WTC11 (cell line): ENCODE measurements around the gene ZDHHC24. TPM values are rescaled to one million over a fixed set of nuclear protein-coding genes. Genes with fewer than 3 reads are reported as not detected.
"Not testable (repeated sequence)": the region's sequence is repeated elsewhere in the genome, so short reads cannot be mapped to it uniquely, and the experiment has no call there.

Experiments
- ATAC-seq: fragments of 200-7000 bp; cut with Tn5 transposase; 2 replicates; pipeline ENCODE4 v1.10.0; 2021; ENCODE audit warnings: mild to moderate bottlenecking, moderate library complexity
- CTCF ChIA-PET: fragments of 300-600 bp; sonication (Branson Sonifier 250); formaldehyde crosslinking; loops from one replicate; lab custom pipeline; 2021; ENCODE audit warnings: antibody characterized with exemption; lab: Charles Lee
- POLR2A ChIA-PET: fragments of 350-600 bp; sonication (Branson Sonifier 250); formaldehyde crosslinking; loops from one replicate; lab custom pipeline; 2021; ENCODE audit warnings: antibody characterized with exemption; lab: Charles Lee
- DNase-seq: peaks from one replicate; pipeline ENCODE4 v3.0.0; 2021; ENCODE audit warnings: low spot score
- H3K27ac Mint-ChIP-seq: 2 replicates; pipeline ENCODE4 v1.8.0; 2021; ENCODE audit warnings: mixed read lengths
- H3K27me3 Mint-ChIP-seq: 2 replicates; pipeline ENCODE4 v1.8.0; 2021; ENCODE audit warnings: low read depth, mild to moderate bottlenecking, moderate library complexity, mixed read lengths
- H3K36me3 Mint-ChIP-seq: 2 replicates; pipeline ENCODE4 v1.8.0; 2021; ENCODE audit warnings: mixed read lengths
- H3K4me1 Mint-ChIP-seq: 2 replicates; pipeline ENCODE4 v1.8.0; 2022; ENCODE audit warnings: mixed read lengths
- H3K4me3 Mint-ChIP-seq: 2 replicates; pipeline ENCODE4 v1.8.0; 2021; ENCODE audit warnings: mild to moderate bottlenecking, moderate library complexity, mixed read lengths
- H3K9me3 Mint-ChIP-seq: 2 replicates; pipeline ENCODE4 v1.8.0; 2021; ENCODE audit warnings: mixed read lengths
- ARID4B ChIP-seq: sonication (generic); formaldehyde crosslinking; IDR thresholded peaks from 2 replicates; pipeline ENCODE4 v1.8.0; 2023; ENCODE audit warnings: missing genetic modification reagents, mild to moderate bottlenecking, borderline replicate concordance
- CREB1 ChIP-seq: sonication (generic); formaldehyde crosslinking; IDR thresholded peaks from 2 replicates; pipeline ENCODE4 v1.8.0; 2023; ENCODE audit warnings: mild to moderate bottlenecking, missing genetic modification reagents
- CREM ChIP-seq: sonication (generic); formaldehyde crosslinking; IDR thresholded peaks from 2 replicates; pipeline ENCODE4 v1.8.1; 2022; ENCODE audit warnings: mild to moderate bottlenecking, missing genetic modification reagents, moderate library complexity
- ERG ChIP-seq: fragments of 250-450 bp; sonication (Bioruptor Pico); IDR thresholded peaks from 2 replicates; pipeline ENCODE4 v1.8.0; 2021; ENCODE audit warnings: mild to moderate bottlenecking
- ETV6 ChIP-seq: sonication (generic); formaldehyde crosslinking; IDR thresholded peaks from 2 replicates; pipeline ENCODE4 v1.8.1; 2022; ENCODE audit warnings: mild to moderate bottlenecking, missing genetic modification reagents
- FOXP1 ChIP-seq: sonication (generic); formaldehyde crosslinking; IDR thresholded peaks from 2 replicates; pipeline ENCODE4 v1.8.0; 2022; ENCODE audit warnings: missing genetic modification reagents, mild to moderate bottlenecking, moderate library complexity, borderline replicate concordance
- JAZF1 ChIP-seq: fragments of 250-450 bp; sonication (Bioruptor Pico); IDR thresholded peaks from 2 replicates; pipeline ENCODE4 v1.9.0; 2021; ENCODE audit warnings: moderate library complexity, mild to moderate bottlenecking, inconsistent platforms
- MXD4 ChIP-seq: fragments of 250-450 bp; sonication (Bioruptor Pico); IDR thresholded peaks from 2 replicates; pipeline ENCODE4 v1.8.0; 2021; ENCODE audit warnings: mild to moderate bottlenecking, moderate library complexity, borderline replicate concordance
- NFE2L1 ChIP-seq: sonication (generic); formaldehyde crosslinking; IDR thresholded peaks from 2 replicates; pipeline ENCODE4 v1.8.1; 2023; ENCODE audit warnings: missing genetic modification reagents
- NR1H2 ChIP-seq: sonication (generic); formaldehyde crosslinking; IDR thresholded peaks from 2 replicates; pipeline ENCODE4 v1.9.0; 2021; ENCODE audit warnings: mild to moderate bottlenecking, moderate library complexity, missing genetic modification reagents
- TCF7 ChIP-seq: sonication (generic); formaldehyde crosslinking; IDR thresholded peaks from 2 replicates; pipeline ENCODE4 v1.8.0; 2022; ENCODE audit warnings: mild to moderate bottlenecking, low read depth, missing genetic modification reagents, moderate library complexity
- ZNF138 ChIP-seq: sonication (generic); formaldehyde crosslinking; conservative IDR thresholded peaks from 2 replicates; pipeline ENCODE4 v1.8.1; 2022; ENCODE audit warnings: mild to moderate bottlenecking, moderate library complexity, missing genetic modification reagents
- ZNF232 ChIP-seq: sonication (generic); formaldehyde crosslinking; IDR thresholded peaks from 2 replicates; pipeline ENCODE4 v1.8.0; 2022; ENCODE audit warnings: mild to moderate bottlenecking, missing genetic modification reagents
- ZNF281 ChIP-seq: sonication (generic); formaldehyde crosslinking; IDR thresholded peaks from 2 replicates; pipeline ENCODE4 v1.8.0; 2023; ENCODE audit warnings: mild to moderate bottlenecking, missing genetic modification reagents
- total RNA-seq: library from RNA; stranded (reverse); gene quantifications from 3 replicates; pipeline ENCODE4 v1.2.3, GENCODE V29; 2021
- TF ChIP-seq, protein P1 (sequence below): sonication (generic); formaldehyde crosslinking; IDR thresholded peaks from 2 replicates; pipeline ENCODE4 v1.8.1; 2022; ENCODE audit warnings: mild to moderate bottlenecking, moderate library complexity, missing genetic modification reagents
- TF ChIP-seq, protein P2 (sequence below): sonication (generic); formaldehyde crosslinking; IDR thresholded peaks from 2 replicates; pipeline ENCODE4 v1.8.1; 2023; ENCODE audit warnings: mild to moderate bottlenecking, missing genetic modification reagents, moderate library complexity
- TF ChIP-seq, protein P3 (sequence below): sonication (generic); formaldehyde crosslinking; IDR thresholded peaks from 2 replicates; pipeline ENCODE4 v1.8.1; 2022; ENCODE audit warnings: mild to moderate bottlenecking, missing genetic modification reagents, moderate library complexity, borderline replicate concordance

ZDHHC24 gene
- total RNA-seq, 1 experiment from 2014 or later = 14.8 TPM

DNA sequence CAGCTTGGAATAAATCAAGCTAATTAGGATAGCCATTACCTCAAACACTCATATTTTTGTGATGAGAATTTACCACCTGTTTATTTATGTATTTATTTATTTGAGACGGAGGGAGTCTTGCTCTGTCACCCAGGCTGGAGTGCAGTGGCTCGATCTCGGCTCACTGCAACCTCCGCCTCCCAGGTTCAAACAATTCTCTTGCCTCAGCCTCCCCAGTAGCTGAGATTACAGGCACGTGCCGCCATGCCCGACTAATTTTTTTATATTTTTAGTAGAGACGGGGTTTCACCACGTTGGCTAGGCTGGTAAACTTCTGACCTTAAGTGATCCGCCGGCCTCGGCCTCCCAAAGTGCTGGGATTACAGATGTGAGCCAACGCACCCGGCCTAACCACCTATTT, 896 bp downstream of the ZDHHC24 start:
- H3K27ac Mint-ChIP-seq, H3K9me3 Mint-ChIP-seq, DNase-seq, ATAC-seq, H3K27me3 Mint-ChIP-seq, H3K36me3 Mint-ChIP-seq: not testable (repeated sequence)
- Mint-ChIP-seq H3K4me1 (peaks cover 38% of the 10 kb centered on the region), H3K4me3 (peak overlapping the region; percentile 85)
- POLR2A ChIA-PET = interaction anchor here (0.5 to 2.0 kb wide), 3 partner anchors 48 to 109 kb away, joined by 3 to 6 read pairs (median 5); partner anchors contain the start of genes CCDC87 and CCS
- CTCF ChIA-PET = interaction anchor here (1.3 to 2.9 kb wide), 5 partner anchors 35 to 232 kb away, joined by 3 to 34 read pairs (median 6); partner anchors contain the start of genes CCDC87 and CCS

DNA sequence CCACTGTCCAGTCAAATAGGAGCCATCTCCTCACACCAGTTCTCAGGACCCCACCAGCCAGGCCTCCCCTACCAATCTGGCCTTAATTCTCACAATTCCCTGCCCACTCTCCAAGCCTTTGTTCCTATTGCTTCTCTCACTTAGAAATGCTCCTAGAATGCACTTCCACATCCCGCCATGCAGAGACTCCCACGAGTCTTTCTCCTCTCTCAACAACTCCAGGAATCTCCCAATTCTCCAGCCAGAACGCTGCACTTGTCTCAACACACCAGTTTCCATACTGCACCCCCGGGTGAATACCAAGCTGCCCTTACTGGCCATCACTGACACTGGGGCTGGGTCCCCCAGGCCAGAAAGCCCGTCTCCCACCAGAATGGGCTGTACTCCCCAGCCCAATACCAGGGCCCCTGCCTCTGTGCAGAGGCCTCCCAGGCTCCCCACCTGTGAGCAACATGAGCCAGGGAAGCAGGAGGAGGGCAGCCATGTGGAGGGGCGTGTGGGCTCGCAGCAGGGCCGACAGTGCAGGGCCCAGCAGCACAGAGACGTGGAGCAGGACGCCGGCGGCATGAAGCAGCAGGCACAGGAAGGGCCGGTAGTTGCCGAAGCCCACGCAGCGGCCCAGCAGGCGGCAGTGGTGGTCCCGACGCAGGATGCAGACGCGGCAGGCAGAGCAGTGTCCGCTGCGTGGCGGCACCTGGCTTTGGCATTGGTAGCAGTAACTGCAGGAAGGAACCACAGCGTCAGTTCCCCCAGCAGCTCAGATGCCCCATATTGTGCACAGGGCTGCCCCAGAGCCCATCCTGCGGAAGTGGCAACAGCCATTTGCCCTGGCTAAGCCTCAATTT, 2.4 kb downstream of the ZDHHC24 start:
- H3K4me3 Mint-ChIP-seq = no peak overlapping the region

More for the DNA sequence above, 2.4 kb downstream of the ZDHHC24 start:
- ATAC-seq = peak; percentile 2
- TF ChIP-seq TCF7 (CRISPR knock-in tag) = no peak
- no peak for TF ChIP-seq MXD4 (CRISPR knock-in tag)
- TF ChIP-seq ZNF232 (CRISPR knock-in tag) = no peak
- TF ChIP-seq NR1H2 (CRISPR knock-in tag) = no peak
- TF ChIP-seq ERG (CRISPR knock-in tag) = no peak
- no peak for TF ChIP-seq CREB1
- TF ChIP-seq, protein P1, sequence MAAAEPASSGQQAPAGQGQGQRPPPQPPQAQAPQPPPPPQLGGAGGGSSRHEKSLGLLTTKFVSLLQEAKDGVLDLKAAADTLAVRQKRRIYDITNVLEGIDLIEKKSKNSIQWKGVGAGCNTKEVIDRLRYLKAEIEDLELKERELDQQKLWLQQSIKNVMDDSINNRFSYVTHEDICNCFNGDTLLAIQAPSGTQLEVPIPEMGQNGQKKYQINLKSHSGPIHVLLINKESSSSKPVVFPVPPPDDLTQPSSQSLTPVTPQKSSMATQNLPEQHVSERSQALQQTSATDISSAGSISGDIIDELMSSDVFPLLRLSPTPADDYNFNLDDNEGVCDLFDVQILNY (CRISPR knock-in tag) = no peak
- TF ChIP-seq CREM = no peak
- TF ChIP-seq ZNF281 = no peak
- TF ChIP-seq, protein P2, sequence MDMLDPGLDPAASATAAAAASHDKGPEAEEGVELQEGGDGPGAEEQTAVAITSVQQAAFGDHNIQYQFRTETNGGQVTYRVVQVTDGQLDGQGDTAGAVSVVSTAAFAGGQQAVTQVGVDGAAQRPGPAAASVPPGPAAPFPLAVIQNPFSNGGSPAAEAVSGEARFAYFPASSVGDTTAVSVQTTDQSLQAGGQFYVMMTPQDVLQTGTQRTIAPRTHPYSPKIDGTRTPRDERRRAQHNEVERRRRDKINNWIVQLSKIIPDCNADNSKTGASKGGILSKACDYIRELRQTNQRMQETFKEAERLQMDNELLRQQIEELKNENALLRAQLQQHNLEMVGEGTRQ (CRISPR knock-in tag) = no peak
- no peak for TF ChIP-seq JAZF1 (CRISPR knock-in tag)
- TF ChIP-seq ARID4B (CRISPR knock-in tag) = no peak
- TF ChIP-seq NFE2L1 = no peak
- no peak for TF ChIP-seq ZNF138
- no peak for TF ChIP-seq ETV6 (CRISPR knock-in tag)
- TF ChIP-seq FOXP1 (CRISPR knock-in tag) = no peak
- TF ChIP-seq, protein P3, sequence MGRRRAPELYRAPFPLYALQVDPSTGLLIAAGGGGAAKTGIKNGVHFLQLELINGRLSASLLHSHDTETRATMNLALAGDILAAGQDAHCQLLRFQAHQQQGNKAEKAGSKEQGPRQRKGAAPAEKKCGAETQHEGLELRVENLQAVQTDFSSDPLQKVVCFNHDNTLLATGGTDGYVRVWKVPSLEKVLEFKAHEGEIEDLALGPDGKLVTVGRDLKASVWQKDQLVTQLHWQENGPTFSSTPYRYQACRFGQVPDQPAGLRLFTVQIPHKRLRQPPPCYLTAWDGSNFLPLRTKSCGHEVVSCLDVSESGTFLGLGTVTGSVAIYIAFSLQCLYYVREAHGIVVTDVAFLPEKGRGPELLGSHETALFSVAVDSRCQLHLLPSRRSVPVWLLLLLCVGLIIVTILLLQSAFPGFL (CRISPR knock-in tag) = no peak
- CTCF ChIA-PET = interaction anchor here (0.6 to 2.5 kb wide), 2 partner anchors 34 to 135 kb away, joined by 3 to 7 read pairs; no protein-coding TSS in a partner anchor
- Mint-ChIP-seq H3K27ac (0 out of 2 replicates have a peak overlapping the region, but pooled peaks have one; percentile 38), H3K36me3 (no peaks in the 10 kb centered on the region; the same call in 1 of the 2 replicates), H3K9me3 (no peaks in the 10 kb centered on the region), H3K27me3 (no peaks in the 10 kb centered on the region), H3K4me1 (peaks cover 36% of the 10 kb centered on the region)
- POLR2A ChIA-PET = no interaction called here
- DNase-seq = peak; percentile 49
